ENCODE data around the gene HOXC5. TPM values are rescaled to one million over a fixed set of nuclear protein-coding genes. Genes with fewer than 3 reads are reported as not detected.
A peak's percentile ranks its signal among the peaks of the same experiment; 100 is the strongest.

Gene HOXC5
- total RNA-seq, 1 donor from 2014 or later: not detected

- H3K4me3 Mint-ChIP-seq (ENCODE audit: unreplicated experiment): peak overlapping the region; percentile 47
Measured at GRCh38 chr12:54010972-54011664, 21.7 kb upstream of the HOXC5 start.

GRCh38 chr12:54011665-54012532, 21.0 kb upstream of the HOXC5 start:
- Mint-ChIP-seq H3K9me3 (ENCODE audit: unreplicated experiment) (no peaks in the 10 kb centered on the region), H3K36me3 (ENCODE audit: low read depth, unreplicated experiment) (no peaks in the 10 kb centered on the region), H3K27me3 (ENCODE audit: unreplicated experiment) (peaks cover 30% of the 10 kb centered on the region), H3K27ac (ENCODE audit: unreplicated experiment) (no peak overlapping the region), H3K4me3 (ENCODE audit: unreplicated experiment) (no peak overlapping the region), H3K4me1 (ENCODE audit: unreplicated experiment) (peaks cover 12% of the 10 kb centered on the region)
- TF ChIP-seq CTCF (IDR thresholded peaks at IDR 0.05; ENCODE audit: unreplicated experiment): no peak
- DNase-seq (ENCODE audit: low spot score): no peak

More at GRCh38 chr12:54010972-54011664, 21.7 kb upstream of the HOXC5 start:
- Mint-ChIP-seq H3K36me3 (ENCODE audit: low read depth, unreplicated experiment) (no peaks in the 10 kb centered on the region), H3K4me1 (ENCODE audit: unreplicated experiment) (peaks cover 12% of the 10 kb centered on the region), H3K27me3 (ENCODE audit: unreplicated experiment) (peaks cover 30% of the 10 kb centered on the region), H3K27ac (ENCODE audit: unreplicated experiment) (no peak overlapping the region), H3K9me3 (ENCODE audit: unreplicated experiment) (no peaks in the 10 kb centered on the region)
- DNase-seq (ENCODE audit: low spot score): no peak
- no peak for TF ChIP-seq CTCF (IDR thresholded peaks at IDR 0.05; ENCODE audit: unreplicated experiment)

GRCh38 chr12:54012631-54013409, 20.0 kb upstream of the HOXC5 start:
- Mint-ChIP-seq H3K4me1 (ENCODE audit: unreplicated experiment) (peaks cover 15% of the 10 kb centered on the region), H3K27ac (ENCODE audit: unreplicated experiment) (no peak overlapping the region), H3K9me3 (ENCODE audit: unreplicated experiment) (no peaks in the 10 kb centered on the region), H3K4me3 (ENCODE audit: unreplicated experiment) (no peak overlapping the region), H3K36me3 (ENCODE audit: low read depth, unreplicated experiment) (no peaks in the 10 kb centered on the region), H3K27me3 (ENCODE audit: unreplicated experiment) (peaks cover 29% of the 10 kb centered on the region)
- no peak for DNase-seq (ENCODE audit: low spot score)
- no peak for TF ChIP-seq CTCF (IDR thresholded peaks at IDR 0.05; ENCODE audit: unreplicated experiment)

GRCh38 chr12:54014377-54015017, 18.4 kb upstream of the HOXC5 start:
- no peak for DNase-seq (ENCODE audit: low spot score)
- Mint-ChIP-seq H3K36me3 (ENCODE audit: low read depth, unreplicated experiment) (no peaks in the 10 kb centered on the region), H3K9me3 (ENCODE audit: unreplicated experiment) (no peaks in the 10 kb centered on the region), H3K4me1 (ENCODE audit: unreplicated experiment) (peaks cover 17% of the 10 kb centered on the region), H3K27me3 (ENCODE audit: unreplicated experiment) (peaks cover 31% of the 10 kb centered on the region), H3K4me3 (ENCODE audit: unreplicated experiment) (no peak overlapping the region), H3K27ac (ENCODE audit: unreplicated experiment) (no peak overlapping the region)
- no peak for TF ChIP-seq CTCF (IDR thresholded peaks at IDR 0.05; ENCODE audit: unreplicated experiment)
